K562 (cell line): ENCODE results near the gene PLAC8. TPM values are rescaled to one million over a fixed set of nuclear protein-coding genes. Genes with fewer than 3 reads are reported as not detected.
A peak's percentile ranks its signal among the peaks of the same experiment; 100 is the strongest.

Experiments
- ARID1B ChIP-seq: fragments of 450-650 bp; IDR thresholded peaks from 2 replicates; pipeline ENCODE4 v1.6.1; 2016; ENCODE audit warnings: antibody characterized with exemption, mild to moderate bottlenecking, inconsistent platforms
- ARID2 ChIP-seq: fragments of 450-650 bp; IDR thresholded peaks from 2 replicates; pipeline ENCODE4 v1.6.1; 2017; ENCODE audit warnings: antibody characterized with exemption, mild to moderate bottlenecking
- C11orf30 ChIP-seq: fragments of 450-650 bp; IDR thresholded peaks from 2 replicates; pipeline ENCODE4 v1.6.1; 2016; ENCODE audit warnings: low read depth, mild to moderate bottlenecking
- CBFA2T2 ChIP-seq: fragments of 450-650 bp; conservative IDR thresholded peaks from 2 replicates; pipeline ENCODE4 v1.6.1; 2017; ENCODE audit warnings: mild to moderate bottlenecking
- CBX1 ChIP-seq: sonication (generic); IDR thresholded peaks from 2 replicates; pipeline ENCODE4 v1.6.1; 2016; ENCODE audit warnings: antibody characterized with exemption, low read depth, mild to moderate bottlenecking
- CBX3 ChIP-seq, 2 experiments: IDR thresholded peaks; 1 replicate in 1 of 2; 2 replicates in 1 of 2; pipeline ENCODE4 v1.6.1; 2012; ENCODE audit warnings: inconsistent platforms in 2 of 2, low read length in 2 of 2, borderline replicate concordance in 1 of 2, control low read depth in 1 of 2
- CBX5 ChIP-seq: IDR thresholded peaks from 2 replicates; pipeline ENCODE4 v1.6.1; 2014; ENCODE audit warnings: low read depth, borderline replicate concordance
- CUX1 ChIP-seq: fragments of 200-800 bp; sonication (Bioruptor generic); IDR thresholded peaks from 2 replicates; pipeline ENCODE4 v1.6.1; 2016; ENCODE audit warnings: missing genetic modification characterization, missing compliant biosample characterization
- EWSR1 ChIP-seq: fragments of 450-650 bp; IDR thresholded peaks from 2 replicates; pipeline ENCODE4 v1.6.1; 2018; ENCODE audit warnings: borderline replicate concordance, mild to moderate bottlenecking, low read depth, moderate library complexity; ENCODE audit not compliant: partially characterized antibody
- FOSL1 ChIP-seq: fragments of 200-800 bp; sonication (Bioruptor generic); conservative IDR thresholded peaks from 2 replicates; pipeline ENCODE4 v1.6.1; 2016; ENCODE audit warnings: missing genetic modification characterization, missing compliant biosample characterization
- HMGXB4 ChIP-seq: sonication (generic); formaldehyde crosslinking; IDR thresholded peaks from 2 replicates; pipeline ENCODE4 v1.8.1; 2023; ENCODE audit warnings: mild to moderate bottlenecking, missing genetic modification reagents
- JUN ChIP-seq, 2 experiments: sonication (generic) in 1 of 2; formaldehyde crosslinking in 1 of 2; IDR thresholded peaks; 2 replicates each; pipeline versions ENCODE4 v1.6.1 to v1.8.0; 2012 to 2022; ENCODE audit warnings: borderline replicate concordance in 2 of 2, mild to moderate bottlenecking in 2 of 2, improper control_type of control experiment in 1 of 2, low read depth in 1 of 2, low read length in 1 of 2, missing genetic modification reagents in 1 of 2
- NFE2 ChIP-seq: IDR thresholded peaks from 2 replicates; pipeline ENCODE4 v1.6.1; 2014; ENCODE audit warnings: antibody characterized with exemption, low read depth
- NR2C1 ChIP-seq, 2 experiments: fragments of 450-650 bp; IDR thresholded peaks; 2 replicates each; pipeline ENCODE4 v1.6.1; 2017; ENCODE audit warnings: mild to moderate bottlenecking in 2 of 2, antibody characterized with exemption in 1 of 2, inconsistent platforms in 1 of 2, missing compliant biosample characterization in 1 of 2, missing genetic modification characterization in 1 of 2
- TFE3 ChIP-seq: fragments of 450-650 bp; formaldehyde crosslinking; IDR thresholded peaks from 2 replicates; pipeline ENCODE4 v1.4.0; 2020; ENCODE audit warnings: mild to moderate bottlenecking, mixed read lengths
- TRIM24 ChIP-seq, 2 experiments: fragments of 450-650 bp; IDR thresholded peaks; 2 replicates each; pipeline ENCODE4 v1.6.1; 2016
- XRCC3 ChIP-seq: fragments of 450-650 bp; IDR thresholded peaks from 2 replicates; pipeline ENCODE4 v1.6.1; 2017; ENCODE audit warnings: mild to moderate bottlenecking, moderate library complexity
- polyA plus RNA-seq, 8 experiments: library from polyadenylated mRNA; depleted of rRNA in 4 of 8; stranded (reverse) in 5 of 8; unstranded in 3 of 8; fragments of >200 nt; fragmentation: Nextera tagmentation in 2 of 8; fragmentation: Illumina TruSeq in 1 of 8; extraction: Ambion mirVana in 2 of 8; extraction: Trizol in 1 of 8; gene quantifications; 2 replicates each; pipeline versions ENCODE4 v1.2.1 to v1.2.3, GENCODE V29; 2011 to 2014; ENCODE audit warnings: inconsistent platforms in 1 of 8, missing spikeins in 1 of 8
- total RNA-seq, 7 experiments: library from RNA; depleted of rRNA in 6 of 7; stranded (reverse); fragments of >200 nt in 6 of 7; fragmentation: Illumina TruSeq in 2 of 7; extraction: Trizol in 2 of 7; gene quantifications; 2 replicates each; pipeline versions ENCODE4 v1.2.1 to v1.2.3, GENCODE V29; 2011 to 2021; ENCODE audit warnings: low replicate concordance in 1 of 7

PLAC8 gene
- total and polyA plus RNA-seq, 9 of the 15 experiments (the other 6 are each of a cell fraction or from before 2014, with no cell fraction given): 0.27 to 0.51 TPM; not detected in 7

- TF ChIP-seq TFE3 (CRISPR knock-in tag) (no peak), XRCC3 (no peak), ARID1B (0 out of 2 replicates have a peak, but pooled peaks have one; percentile 10), FOSL1 (tag) (peak; percentile 63), NFE2 (peak; percentile 65; the same call in 1 of the 2 replicates), CBX1 (0 out of 2 replicates have a peak, but pooled peaks have one; percentile 5), CBFA2T2 (no peak), CBX3 (IDR thresholded peaks at IDR 0.05; ENCODE audit: borderline replicate concordance in 1 of 2, low read length in 2 of 2) (peak in 1 of 2 experiments; percentile 24; a peak in 1 of 3 replicates), NR2C1 (IDR thresholded peaks at IDR 0.05) (no peak; the same call in 1 of the 2 replicates), NR2C1 (tag; IDR thresholded peaks at IDR 0.05) (0 out of 2 replicates have a peak, but pooled peaks have one; percentile 31), CUX1 (CRISPR knock-in tag) (no peak), TRIM24 (IDR thresholded peaks at IDR 0.05) (peak; percentile 27 to 59; a peak in 1 of 4 replicates), C11orf30 (peak; percentile 37; the same call in 1 of the 2 replicates), CBX5 (0 out of 2 replicates have a peak, but pooled peaks have one; percentile 33), HMGXB4 (no peak), EWSR1 (no peak), JUN (IDR thresholded peaks at IDR 0.05; ENCODE audit: borderline replicate concordance, low read depth, low read length) (0 out of 2 replicates have a peak, but pooled peaks have one; percentile 25), JUN (CRISPR knock-in tag; IDR thresholded peaks at IDR 0.05; ENCODE audit: borderline replicate concordance) (no peak), ARID2 (no peak)
Measured at GRCh38 chr4:83139514-83140156, 25.1 kb upstream of the PLAC8 start (continued).
